ENCODE results near the gene RAB29.
"Not testable (repeated sequence)": the region's sequence is repeated elsewhere in the genome, so short reads cannot be mapped to it uniquely, and the experiment has no call there.

Gene RAB29

GRCh38 chr1:205729945-205730610, 45.2 kb downstream of the RAB29 start:
- H3K4me3 ChIP-seq (ENCODE audit: control insufficient read depth in 1 of 7, extremely low read depth in 1 of 7, insufficient read depth in 4 of 7, low read depth in 2 of 7, low read length in 6 of 7): no peak overlapping the region
- H3K36me3 ChIP-seq (ENCODE audit: control insufficient read depth in 4 of 4, insufficient read depth in 4 of 4, low read length in 3 of 4): peaks cover 0 to 57% (median 12%) of the 10 kb centered on the region in 4 experiments
- DNase-seq: no peak
- no peaks in the 10 kb centered on the region for H3K4me1 ChIP-seq (ENCODE audit: control extremely low read depth in 1 of 4, control insufficient read depth in 4 of 4, insufficient read depth in 4 of 4, low read length in 3 of 4)
- ChIA-PET CTCF (interaction anchor here (0.8 to 3.6 kb wide), 6 partner anchors 8 to 94 kb away, joined by 3 to 16 read pairs (median 6); no protein-coding TSS in a partner anchor), POLR2A (interaction anchor here (0.6 kb wide), 1 partner anchor 16 kb away, joined by 8 read pairs; no protein-coding TSS in a partner anchor)
- no peaks in the 10 kb centered on the region for H3K9me3 ChIP-seq (ENCODE audit: control extremely low read depth in 1 of 5, control insufficient read depth in 4 of 5, insufficient read depth in 2 of 5, low read depth in 1 of 5, low read length in 4 of 5)
- WGBS (ENCODE audit: insufficient coverage): 98% methylated on average over 8 of the region's 9 CpGs
- H3K27me3 ChIP-seq (replicated peaks in 2 of 5; ENCODE audit: control insufficient read depth in 4 of 5, insufficient read depth in 5 of 5, low read length in 4 of 5): no peaks in the 10 kb centered on the region
- H3K27ac ChIP-seq (ENCODE audit: insufficient read depth in 1 of 2, low read depth in 1 of 2, low read length in 2 of 2, poor library complexity in 1 of 2, severe bottlenecking in 2 of 2): no peak overlapping the region

- no peak overlapping the region for H3K27ac ChIP-seq (ENCODE audit: insufficient read depth in 1 of 2, low read depth in 1 of 2, low read length in 2 of 2, poor library complexity in 1 of 2, severe bottlenecking in 2 of 2)
- no peaks in the 10 kb centered on the region for H3K4me1 ChIP-seq (ENCODE audit: control extremely low read depth in 1 of 4, control insufficient read depth in 4 of 4, insufficient read depth in 4 of 4, low read length in 3 of 4)
- H3K4me3 ChIP-seq (ENCODE audit: control insufficient read depth in 1 of 7, extremely low read depth in 1 of 7, insufficient read depth in 4 of 7, low read depth in 2 of 7, low read length in 6 of 7): no peak overlapping the region
- no peak for DNase-seq
- H3K36me3 ChIP-seq (ENCODE audit: control insufficient read depth in 4 of 4, insufficient read depth in 4 of 4, low read length in 3 of 4): peaks cover 7 to 67% (median 21%) of the 10 kb centered on the region in 4 experiments
- ChIA-PET CTCF (interaction anchor here (1.1 to 7.9 kb wide), 6 partner anchors 12 to 94 kb away, joined by 3 to 60 read pairs (median 4); partner anchors contain the start of gene ELK4), POLR2A (no interaction called here)
- H3K27me3 ChIP-seq (replicated peaks in 2 of 5; ENCODE audit: control insufficient read depth in 4 of 5, insufficient read depth in 5 of 5, low read length in 4 of 5): no peaks in the 10 kb centered on the region
- WGBS (ENCODE audit: insufficient coverage): 86% methylated on average over 2 of the region's 4 CpGs
- no peaks in the 10 kb centered on the region for H3K9me3 ChIP-seq (ENCODE audit: control extremely low read depth in 1 of 5, control insufficient read depth in 4 of 5, insufficient read depth in 2 of 5, low read depth in 1 of 5, low read length in 4 of 5)
Observed at GRCh38 chr1:205726619-205727125, 48.6 kb downstream of the RAB29 start.

- ChIA-PET POLR2A (no interaction called here), CTCF (interaction anchor here (1.3 to 7.9 kb wide), 8 partner anchors 11 to 196 kb away, joined by 3 to 60 read pairs (median 6); no protein-coding TSS in a partner anchor)
- peaks cover 9 to 74% (median 30%) of the 10 kb centered on the region in 4 experiments for H3K36me3 ChIP-seq (ENCODE audit: control insufficient read depth in 4 of 4, insufficient read depth in 4 of 4, low read length in 3 of 4)
Observed at GRCh38 chr1:205725514-205725913, 49.8 kb downstream of the RAB29 start.

GRCh38 chr1:205720740-205721139, 54.5 kb downstream of the RAB29 start:
- H3K27me3 ChIP-seq (replicated peaks in 2 of 5; ENCODE audit: control insufficient read depth in 4 of 5, insufficient read depth in 5 of 5, low read length in 4 of 5); POLR2A ChIA-PET; H3K27ac ChIP-seq (ENCODE audit: insufficient read depth in 1 of 2, low read depth in 1 of 2, low read length in 2 of 2, poor library complexity in 1 of 2, severe bottlenecking in 2 of 2); DNase-seq; H3K4me1 ChIP-seq (ENCODE audit: control extremely low read depth in 1 of 4, control insufficient read depth in 4 of 4, insufficient read depth in 4 of 4, low read length in 3 of 4); H3K9me3 ChIP-seq (ENCODE audit: control extremely low read depth in 1 of 5, control insufficient read depth in 4 of 5, insufficient read depth in 2 of 5, low read depth in 1 of 5, low read length in 4 of 5); H3K4me3 ChIP-seq (ENCODE audit: control insufficient read depth in 1 of 7, extremely low read depth in 1 of 7, insufficient read depth in 4 of 7, low read depth in 2 of 7, low read length in 6 of 7): not testable (repeated sequence)
- 100% methylated on average over 2 of the region's 2 CpGs for WGBS (ENCODE audit: insufficient coverage)
- CTCF ChIA-PET: interaction anchor here (1.2 to 7.9 kb wide), 4 partner anchors 9 to 191 kb away, joined by 3 to 60 read pairs (median 31); no protein-coding TSS in a partner anchor
- peaks cover 15 to 87% (median 53%) of the 10 kb centered on the region in 4 experiments for H3K36me3 ChIP-seq (ENCODE audit: control insufficient read depth in 4 of 4, insufficient read depth in 4 of 4, low read length in 3 of 4)

More at GRCh38 chr1:205725514-205725913, 49.8 kb downstream of the RAB29 start:
- Histone ChIP-seq H3K27me3 (replicated peaks in 2 of 5; ENCODE audit: control insufficient read depth in 4 of 5, insufficient read depth in 5 of 5, low read length in 4 of 5) (no peaks in the 10 kb centered on the region), H3K27ac (ENCODE audit: insufficient read depth in 1 of 2, low read depth in 1 of 2, low read length in 2 of 2, poor library complexity in 1 of 2, severe bottlenecking in 2 of 2) (no peak overlapping the region), H3K9me3 (ENCODE audit: control extremely low read depth in 1 of 5, control insufficient read depth in 4 of 5, insufficient read depth in 2 of 5, low read depth in 1 of 5, low read length in 4 of 5) (no peaks in the 10 kb centered on the region), H3K4me1 (ENCODE audit: control extremely low read depth in 1 of 4, control insufficient read depth in 4 of 4, insufficient read depth in 4 of 4, low read length in 3 of 4) (no peaks in the 10 kb centered on the region), H3K4me3 (ENCODE audit: control insufficient read depth in 1 of 7, extremely low read depth in 1 of 7, insufficient read depth in 4 of 7, low read depth in 2 of 7, low read length in 6 of 7) (no peak overlapping the region)
- WGBS (ENCODE audit: insufficient coverage): no CpG with 5 or more reads among the region's 1 CpG
- no peak for DNase-seq

- H3K36me3 ChIP-seq (ENCODE audit: control insufficient read depth in 4 of 4, insufficient read depth in 4 of 4, low read length in 3 of 4): peaks cover 15 to 87% (median 56%) of the 10 kb centered on the region in 4 experiments
- no peaks in the 10 kb centered on the region for H3K27me3 ChIP-seq (replicated peaks in 2 of 5; ENCODE audit: control insufficient read depth in 4 of 5, insufficient read depth in 5 of 5, low read length in 4 of 5)
- ChIA-PET CTCF (interaction anchor here (7.0 to 7.9 kb wide), 2 partner anchors 8 to 61 kb away, joined by 59 to 60 read pairs; no protein-coding TSS in a partner anchor), POLR2A (no interaction called here)
- H3K27ac ChIP-seq (ENCODE audit: insufficient read depth in 1 of 2, low read depth in 1 of 2, low read length in 2 of 2, poor library complexity in 1 of 2, severe bottlenecking in 2 of 2): no peak overlapping the region
- H3K4me1 ChIP-seq (ENCODE audit: control extremely low read depth in 1 of 4, control insufficient read depth in 4 of 4, insufficient read depth in 4 of 4, low read length in 3 of 4): peaks cover 4 to 7% (median 5%) of the 10 kb centered on the region in 4 experiments
- no peaks in the 10 kb centered on the region for H3K9me3 ChIP-seq (ENCODE audit: control extremely low read depth in 1 of 5, control insufficient read depth in 4 of 5, insufficient read depth in 2 of 5, low read depth in 1 of 5, low read length in 4 of 5)
- no peak for DNase-seq
- H3K4me3 ChIP-seq (ENCODE audit: control insufficient read depth in 1 of 7, extremely low read depth in 1 of 7, insufficient read depth in 4 of 7, low read depth in 2 of 7, low read length in 6 of 7): no peak overlapping the region
Observed at GRCh38 chr1:205719762-205720161, 55.5 kb downstream of the RAB29 start.

GRCh38 chr1:205719015-205719414, 56.3 kb downstream of the RAB29 start:
- no peak overlapping the region for H3K27ac ChIP-seq (ENCODE audit: insufficient read depth in 1 of 2, low read depth in 1 of 2, low read length in 2 of 2, poor library complexity in 1 of 2, severe bottlenecking in 2 of 2)
- POLR2A ChIA-PET: interaction anchor here (0.9 kb wide), 1 partner anchor 21 kb away, joined by 5 read pairs; no protein-coding TSS in a partner anchor
- no peaks in the 10 kb centered on the region for H3K27me3 ChIP-seq (replicated peaks in 2 of 5; ENCODE audit: control insufficient read depth in 4 of 5, insufficient read depth in 5 of 5, low read length in 4 of 5)
- H3K36me3 ChIP-seq (ENCODE audit: control insufficient read depth in 4 of 4, insufficient read depth in 4 of 4, low read length in 3 of 4): peaks cover 15 to 88% (median 55%) of the 10 kb centered on the region in 4 experiments
- DNase-seq: no peak
- H3K4me1 ChIP-seq (ENCODE audit: control extremely low read depth in 1 of 4, control insufficient read depth in 4 of 4, insufficient read depth in 4 of 4, low read length in 3 of 4): peaks cover 4 to 9% (median 7%) of the 10 kb centered on the region in 4 experiments
- no peak overlapping the region for H3K4me3 ChIP-seq (ENCODE audit: control insufficient read depth in 1 of 7, extremely low read depth in 1 of 7, insufficient read depth in 4 of 7, low read depth in 2 of 7, low read length in 6 of 7)
- no peaks in the 10 kb centered on the region for H3K9me3 ChIP-seq (ENCODE audit: control extremely low read depth in 1 of 5, control insufficient read depth in 4 of 5, insufficient read depth in 2 of 5, low read depth in 1 of 5, low read length in 4 of 5)
- CTCF ChIA-PET: interaction anchor here (1.0 to 7.9 kb wide), 2 partner anchors 7 to 62 kb away, joined by 3 to 60 read pairs; no protein-coding TSS in a partner anchor
- WGBS (ENCODE audit: insufficient coverage): 89% methylated on average over 2 of the region's 3 CpGs
